Esophagus muscularis mucosa (tissue), 4 donors: ENCODE data around the gene POLQ. TPM values are rescaled to one million over a fixed set of nuclear protein-coding genes. Genes with fewer than 3 reads are reported as not detected.

ENCODE experiments used
- DNase-seq: peaks from one replicate; pipeline ENCODE4 v3.0.0-alpha.2; 2017; ENCODE audit errors: extremely low spot score
- H3K27ac ChIP-seq, 4 donors: fragments of 200-600 bp; sonication (generic); replicated peaks in 1 of 4; 1 replicate in 3 of 4; 2 replicates in 1 of 4; pipeline ENCODE4 v1.5.1; 2016 to 2019; ENCODE audit warnings: mild to moderate bottlenecking in 1 of 4
- H3K27me3 ChIP-seq, 4 donors: fragments of 200-600 bp; sonication (generic); one replicate each; pipeline versions ENCODE4 v1.5.1 to v1.6.0; 2016 to 2019
- H3K36me3 ChIP-seq, 4 donors: fragments of 200-600 bp; sonication (generic); one replicate each; pipeline ENCODE4 v1.5.1; 2016 to 2019
- H3K4me1 ChIP-seq, 4 donors: fragments of 200-600 bp; sonication (generic); one replicate each; pipeline ENCODE4 v1.5.1; 2016 to 2019
- H3K4me3 ChIP-seq, 4 donors: fragments of 200-600 bp; sonication (generic); 1 replicate in 2 of 4; 2 replicates in 2 of 4; pipeline ENCODE4 v1.5.1; 2016 to 2019; ENCODE audit warnings: mild to moderate bottlenecking in 4 of 4, moderate library complexity in 1 of 4
- H3K9me3 ChIP-seq, 4 donors: fragments of 200-600 bp; sonication (generic); 1 replicate in 3 of 4; 2 replicates in 1 of 4; pipeline ENCODE4 v1.5.1; 2016 to 2019
- CTCF ChIP-seq, 3 experiments: fragments of 200-600 bp in 2 of 3; fragments of 450-650 bp in 1 of 3; sonication (generic) in 2 of 3; IDR thresholded peaks; one replicate each; pipeline ENCODE4 v1.5.1; 2017 to 2019; ENCODE audit warnings: antibody characterized with exemption in 3 of 3, mild to moderate bottlenecking in 2 of 3, moderate library complexity in 1 of 3
- EP300 ChIP-seq: sonication (generic); formaldehyde crosslinking; IDR thresholded peaks from one replicate; pipeline ENCODE4 v1.6.1; 2017; ENCODE audit warnings: antibody characterized with exemption
- POLR2A ChIP-seq: fragments of 450-650 bp; IDR thresholded peaks from one replicate; pipeline ENCODE4 v1.6.1; 2017; ENCODE audit warnings: antibody characterized with exemption, moderate library complexity, mild to moderate bottlenecking, low read depth
- POLR2AphosphoS5 ChIP-seq, 2 donors: sonication (generic); formaldehyde crosslinking; IDR thresholded peaks; one replicate each; pipeline ENCODE4 v1.6.1; 2017; ENCODE audit warnings: antibody characterized with exemption in 2 of 2
- WGBS: methylation state at CpG from one replicate; pipeline ENCODE4 v1.1.5; 2018; 5-methylcytosine and 5-hydroxymethylcytosine counted together
- intact Hi-C: fragments of 100-400 bp; cut with DNase I; formaldehyde crosslinking; loops from one replicate; pipeline ENCODE4 v1.15.1; 2023
- total RNA-seq, 4 donors: library from RNA; depleted of rRNA; stranded (reverse); fragments of >200 nt; gene quantifications; one replicate each; pipeline versions ENCODE4 v1.1.0 to v1.2.1, GENCODE V29; 2016

Gene POLQ
- total RNA-seq, 4 donors from 2014 or later = under 0.01 to 0.40 (median 0.15) TPM

GRCh38 chr3:121483290-121483689, 62.5 kb downstream of the POLQ start:
- Histone ChIP-seq H3K27me3 (no peaks in the 10 kb centered on the region), H3K9me3 (no peaks in the 10 kb centered on the region), H3K36me3 (no peaks in the 10 kb centered on the region), H3K4me1 (no peaks in the 10 kb centered on the region), H3K4me3 (no peak overlapping the region), H3K27ac (no peak overlapping the region)
- intact Hi-C loops = no loop called here
- 89% methylated on average over 1 of the region's 1 CpG for WGBS
- no peak for DNase-seq
- TF ChIP-seq POLR2A (no peak), EP300 (no peak)

- no peaks in the 10 kb centered on the region for H3K9me3 ChIP-seq
- no peak for DNase-seq
- intact Hi-C loops = no loop called here
- H3K27me3 ChIP-seq = no peaks in the 10 kb centered on the region
- WGBS = 82% methylated on average over 1 of the region's 1 CpG
- TF ChIP-seq EP300 = no peak
- no peak for TF ChIP-seq CTCF (IDR thresholded peaks at IDR 0.05)
- TF ChIP-seq POLR2A = no peak
- TF ChIP-seq POLR2AphosphoS5 (IDR thresholded peaks at IDR 0.05) = no peak
- no peaks in the 10 kb centered on the region for H3K4me1 ChIP-seq
- no peak overlapping the region for H3K27ac ChIP-seq
- H3K4me3 ChIP-seq = no peak overlapping the region
- no peaks in the 10 kb centered on the region for H3K36me3 ChIP-seq
Observed at GRCh38 chr3:121482660-121483059, 63.1 kb downstream of the POLQ start.

- intact Hi-C loops = no loop called here
- TF ChIP-seq POLR2AphosphoS5 (IDR thresholded peaks at IDR 0.05) (no peak), EP300 (no peak), POLR2A (no peak), CTCF (IDR thresholded peaks at IDR 0.05) (no peak)
Observed at GRCh38 chr3:121481106-121481880, 64.5 kb downstream of the POLQ start.

GRCh38 chr3:121477589-121477988, 68.2 kb downstream of the POLQ start:
- H3K4me1 ChIP-seq = no peaks in the 10 kb centered on the region
- H3K9me3 ChIP-seq = no peaks in the 10 kb centered on the region
- no peaks in the 10 kb centered on the region for H3K27me3 ChIP-seq
- intact Hi-C loops = no loop called here
- no peak overlapping the region for H3K4me3 ChIP-seq
- TF ChIP-seq POLR2AphosphoS5 (IDR thresholded peaks at IDR 0.05) (no peak), EP300 (no peak), POLR2A (no peak), CTCF (IDR thresholded peaks at IDR 0.05) (no peak)
- H3K27ac ChIP-seq = no peak overlapping the region
- H3K36me3 ChIP-seq = no peaks in the 10 kb centered on the region
- 93% methylated on average over 5 of the region's 5 CpGs for WGBS
- DNase-seq = no peak

More at GRCh38 chr3:121481106-121481880, 64.5 kb downstream of the POLQ start:
- no peaks in the 10 kb centered on the region for H3K9me3 ChIP-seq
- H3K27ac ChIP-seq = no peak overlapping the region
- H3K36me3 ChIP-seq = no peaks in the 10 kb centered on the region
- H3K4me3 ChIP-seq = no peak overlapping the region
- H3K4me1 ChIP-seq = no peaks in the 10 kb centered on the region
- H3K27me3 ChIP-seq = no peaks in the 10 kb centered on the region
- WGBS = 76% methylated on average over 3 of the region's 3 CpGs
- no peak for DNase-seq

GRCh38 chr3:121473001-121473400, 72.8 kb downstream of the POLQ start:
- Histone ChIP-seq H3K27ac (no peak overlapping the region), H3K27me3 (no peaks in the 10 kb centered on the region), H3K9me3 (no peaks in the 10 kb centered on the region), H3K4me1 (no peaks in the 10 kb centered on the region), H3K4me3 (no peak overlapping the region), H3K36me3 (no peaks in the 10 kb centered on the region)
- no peak for DNase-seq
- TF ChIP-seq EP300 (no peak), POLR2AphosphoS5 (IDR thresholded peaks at IDR 0.05) (no peak), POLR2A (no peak), CTCF (IDR thresholded peaks at IDR 0.05) (no peak)
- WGBS = 100% methylated on average over 2 of the region's 2 CpGs
- intact Hi-C loops = no loop called here
